HG03280 (cell line): ENCODE data around the gene ITPK1.

Experiments
- ATAC-seq: cut with Tn5 transposase; IDR thresholded peaks from one replicate; pipeline ENCODE4 v1.9.1; 2021; ENCODE audit warnings: mild to moderate bottlenecking, moderate library complexity; ENCODE audit not compliant: unreplicated experiment

Gene ITPK1

GRCh38 chr14:92959189-92959531 lies 156.6 kb downstream of the ITPK1 start:
- ATAC-seq = no peak

- ATAC-seq = no peak
These were observed 157.1 kb downstream of the ITPK1 start for GRCh38 chr14:92958373-92959188.

GRCh38 chr14:92956961-92957360 lies 158.8 kb downstream of the ITPK1 start:
- no peak for ATAC-seq

GRCh38 chr14:92955381-92955780 lies 160.3 kb downstream of the ITPK1 start:
- ATAC-seq = no peak

GRCh38 chr14:92954933-92955332 lies 160.8 kb downstream of the ITPK1 start:
- ATAC-seq = no peak

- ATAC-seq = no peak
These were observed 162.2 kb downstream of the ITPK1 start for GRCh38 chr14:92953526-92953925.

- no peak for ATAC-seq
These were observed 163.0 kb downstream of the ITPK1 start for GRCh38 chr14:92952481-92953298.

GRCh38 chr14:92951912-92952471 lies 163.7 kb downstream of the ITPK1 start:
- peak; percentile 84 for ATAC-seq

- no peak for ATAC-seq
These were observed 164.5 kb downstream of the ITPK1 start for GRCh38 chr14:92951261-92951660.

- no peak for ATAC-seq
These were observed 165.0 kb downstream of the ITPK1 start for GRCh38 chr14:92950773-92951172.

GRCh38 chr14:92950193-92950540 lies 165.6 kb downstream of the ITPK1 start:
- no peak for ATAC-seq

GRCh38 chr14:92949496-92950192 lies 166.1 kb downstream of the ITPK1 start:
- no peak for ATAC-seq

- no peak for ATAC-seq
These were observed 167.1 kb downstream of the ITPK1 start for GRCh38 chr14:92948647-92949046.

GRCh38 chr14:92946847-92947545 lies 168.7 kb downstream of the ITPK1 start:
- no peak for ATAC-seq

- no peak for ATAC-seq
These were observed 169.5 kb downstream of the ITPK1 start for GRCh38 chr14:92945959-92946846.

- ATAC-seq = no peak
These were observed 170.2 kb downstream of the ITPK1 start for GRCh38 chr14:92945544-92945943.

GRCh38 chr14:92944976-92945375 lies 170.7 kb downstream of the ITPK1 start:
- ATAC-seq = no peak

GRCh38 chr14:92943855-92944570 lies 171.7 kb downstream of the ITPK1 start:
- no peak for ATAC-seq
